Choroid plexus epithelial cell (primary cell): ENCODE data around the gene INPP5A.

Source experiments
- DNase-seq: peaks from one replicate; pipeline ENCODE4 v3.0.0-alpha.2; 2010; ENCODE audit warnings: low read depth
- H3K4me3 ChIP-seq: 2 replicates; pipeline ENCODE4 v1.5.1; 2011; ENCODE audit warnings: low read depth, mild to moderate bottlenecking, control low read depth, low read length, moderate library complexity
- CTCF ChIP-seq: conservative IDR thresholded peaks from 2 replicates; pipeline ENCODE4 v1.5.1; 2011; ENCODE audit warnings: low read depth, mild to moderate bottlenecking, control low read depth, inconsistent platforms, low read length, moderate library complexity

The INPP5A gene

GRCh38 chr10:132611026-132611910 is 73.7 kb downstream of the INPP5A start:
- H3K4me3 ChIP-seq, result no peak overlapping the region
- no peak for TF ChIP-seq CTCF
- DNase-seq, result no peak

GRCh38 chr10:132611986-132612385 is 74.4 kb downstream of the INPP5A start:
- no peak for TF ChIP-seq CTCF
- no peak for DNase-seq
- no peak overlapping the region for H3K4me3 ChIP-seq

GRCh38 chr10:132612571-132613504 is 75.3 kb downstream of the INPP5A start:
- no peak for TF ChIP-seq CTCF
- H3K4me3 ChIP-seq, result no peak overlapping the region
- peak; percentile 40 for DNase-seq

- TF ChIP-seq CTCF, result no peak
- no peak for DNase-seq
- H3K4me3 ChIP-seq, result no peak overlapping the region
Measured at GRCh38 chr10:132613566-132614348, 76.2 kb downstream of the INPP5A start.

- H3K4me3 ChIP-seq, result no peak overlapping the region
- no peak for DNase-seq
- TF ChIP-seq CTCF, result no peak
Measured at GRCh38 chr10:132614431-132615340, 77.1 kb downstream of the INPP5A start.
